NCI-H2029 treated with DMSO at 0.1 percent for 48 hours (cell line): ENCODE results near the gene ISLR2.

ENCODE experiments used
- DNase-seq: peaks from one replicate; lab custom pipeline; 2025; lab: John Stamatoyannopoulos, UW

ISLR2 gene

GRCh38 chr15:74129586-74130154 is 716 bp upstream of the ISLR2 start:
- DNase-seq, result no peak

DNA sequence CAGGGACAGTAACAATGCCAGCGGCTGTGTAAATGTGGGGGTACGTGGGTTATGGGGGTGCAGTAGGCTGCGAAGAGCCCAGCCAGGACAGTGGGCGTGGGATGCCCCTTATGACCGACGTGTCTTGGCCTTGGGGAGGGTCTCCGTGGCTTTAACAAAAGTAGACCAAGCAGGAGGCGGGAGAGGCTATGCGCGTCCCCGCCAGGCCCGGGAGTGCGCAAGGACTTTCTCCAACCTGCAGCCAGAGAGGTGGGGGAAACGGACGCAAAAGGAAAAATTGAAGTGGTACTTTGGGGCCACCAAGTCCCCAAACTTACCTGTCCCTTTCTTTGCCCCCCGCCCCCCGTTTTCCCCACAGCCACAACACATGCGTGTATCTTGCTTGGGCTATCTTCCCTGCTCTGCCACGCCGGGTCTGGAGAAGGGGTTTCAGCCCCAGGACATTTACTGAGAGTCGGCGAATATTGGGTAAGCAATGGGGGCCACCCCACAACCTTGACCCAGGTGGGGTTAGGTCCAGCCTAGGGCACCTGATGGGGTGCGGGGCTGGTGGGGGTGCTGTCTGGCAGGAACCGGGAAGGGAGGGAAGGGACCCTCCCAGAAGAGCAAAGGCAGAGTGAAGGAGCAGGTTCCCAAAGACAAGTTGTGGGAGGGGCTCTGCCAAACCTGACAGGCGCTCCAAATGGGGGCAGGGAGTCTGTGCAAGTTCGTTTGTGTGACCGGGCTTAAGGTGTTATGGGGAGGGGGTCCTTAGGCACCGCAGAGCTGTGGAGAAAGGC is 652 bp downstream of the ISLR2 start:
- DNase-seq, result no peak

- DNase-seq, result no peak
These were observed 1.4 kb downstream of the ISLR2 start for GRCh38 chr15:74131628-74132413.

DNA sequence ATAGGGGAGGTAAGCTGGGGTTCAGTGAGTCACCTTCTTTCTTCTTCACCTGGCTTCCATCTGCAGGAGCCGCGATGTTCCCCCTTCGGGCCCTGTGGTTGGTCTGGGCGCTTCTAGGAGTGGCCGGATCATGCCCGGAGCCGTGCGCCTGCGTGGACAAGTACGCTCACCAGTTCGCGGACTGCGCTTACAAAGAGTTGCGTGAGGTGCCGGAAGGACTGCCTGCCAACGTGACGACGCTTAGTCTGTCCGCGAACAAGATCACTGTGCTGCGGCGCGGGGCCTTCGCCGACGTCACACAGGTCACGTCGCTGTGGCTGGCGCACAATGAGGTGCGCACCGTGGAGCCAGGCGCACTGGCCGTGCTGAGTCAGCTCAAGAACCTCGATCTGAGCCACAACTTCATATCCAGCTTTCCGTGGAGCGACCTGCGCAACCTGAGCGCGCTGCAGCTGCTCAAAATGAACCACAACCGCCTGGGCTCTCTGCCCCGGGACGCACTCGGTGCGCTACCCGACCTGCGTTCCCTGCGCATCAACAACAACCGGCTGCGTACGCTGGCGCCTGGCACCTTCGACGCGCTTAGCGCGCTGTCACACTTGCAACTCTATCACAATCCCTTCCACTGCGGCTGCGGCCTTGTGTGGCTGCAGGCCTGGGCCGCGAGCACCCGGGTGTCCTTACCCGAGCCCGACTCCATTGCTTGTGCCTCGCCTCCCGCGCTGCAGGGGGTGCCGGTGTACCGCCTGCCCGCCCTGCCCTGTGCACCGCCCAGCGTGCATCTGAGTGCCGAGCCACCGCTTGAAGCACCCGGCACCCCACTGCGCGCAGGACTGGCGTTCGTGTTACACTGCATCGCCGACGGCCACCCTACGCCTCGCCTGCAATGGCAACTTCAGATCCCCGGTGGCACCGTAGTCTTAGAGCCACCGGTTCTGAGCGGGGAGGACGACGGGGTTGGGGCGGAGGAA is 2.6 kb downstream of the ISLR2 start:
- DNase-seq, result no peak

- no peak for DNase-seq
These were observed 3.5 kb downstream of the ISLR2 start for GRCh38 chr15:74133694-74134386.

DNA sequence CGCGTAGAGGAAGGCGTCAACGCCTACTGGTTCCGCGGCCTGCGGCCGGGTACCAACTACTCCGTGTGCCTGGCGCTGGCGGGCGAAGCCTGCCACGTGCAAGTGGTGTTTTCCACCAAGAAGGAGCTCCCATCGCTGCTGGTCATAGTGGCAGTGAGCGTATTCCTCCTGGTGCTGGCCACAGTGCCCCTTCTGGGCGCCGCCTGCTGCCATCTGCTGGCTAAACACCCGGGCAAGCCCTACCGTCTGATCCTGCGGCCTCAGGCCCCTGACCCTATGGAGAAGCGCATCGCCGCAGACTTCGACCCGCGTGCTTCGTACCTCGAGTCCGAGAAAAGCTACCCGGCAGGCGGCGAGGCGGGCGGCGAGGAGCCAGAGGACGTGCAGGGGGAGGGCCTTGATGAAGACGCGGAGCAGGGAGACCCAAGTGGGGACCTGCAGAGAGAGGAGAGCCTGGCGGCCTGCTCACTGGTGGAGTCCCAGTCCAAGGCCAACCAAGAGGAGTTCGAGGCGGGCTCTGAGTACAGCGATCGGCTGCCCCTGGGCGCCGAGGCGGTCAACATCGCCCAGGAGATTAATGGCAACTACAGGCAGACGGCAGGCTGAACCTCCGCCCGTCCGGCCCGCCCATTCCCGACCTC is 4.1 kb downstream of the ISLR2 start:
- DNase-seq, result no peak

GRCh38 chr15:74135041-74135565 is 4.7 kb downstream of the ISLR2 start:
- DNase-seq, result no peak

GRCh38 chr15:74136540-74136813 is 6.1 kb downstream of the ISLR2 start:
- no peak for DNase-seq

GRCh38 chr15:74136814-74137536 is 6.6 kb downstream of the ISLR2 start:
- DNase-seq, result no peak

DNA sequence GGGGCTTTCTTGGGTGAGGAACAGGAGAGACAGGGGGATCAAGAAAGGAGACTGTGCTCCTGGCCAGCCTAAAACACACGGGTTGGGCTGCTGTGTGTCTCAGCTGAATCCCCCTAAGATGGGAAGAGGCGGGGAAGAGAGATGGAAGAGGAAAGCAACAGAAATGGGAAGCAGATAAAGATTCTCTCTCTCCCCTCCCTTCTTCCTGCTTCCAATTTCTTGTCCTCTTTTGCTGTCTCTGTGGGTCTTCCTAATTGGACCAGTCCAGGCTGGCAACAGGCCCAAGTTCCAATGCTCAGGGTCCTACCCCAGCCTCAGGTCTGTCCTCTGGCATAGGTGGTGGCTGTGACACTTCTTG is 7.1 kb downstream of the ISLR2 start:
- DNase-seq, result no peak

- DNase-seq, result no peak
These were observed 8.3 kb downstream of the ISLR2 start for GRCh38 chr15:74138642-74139041.

DNA sequence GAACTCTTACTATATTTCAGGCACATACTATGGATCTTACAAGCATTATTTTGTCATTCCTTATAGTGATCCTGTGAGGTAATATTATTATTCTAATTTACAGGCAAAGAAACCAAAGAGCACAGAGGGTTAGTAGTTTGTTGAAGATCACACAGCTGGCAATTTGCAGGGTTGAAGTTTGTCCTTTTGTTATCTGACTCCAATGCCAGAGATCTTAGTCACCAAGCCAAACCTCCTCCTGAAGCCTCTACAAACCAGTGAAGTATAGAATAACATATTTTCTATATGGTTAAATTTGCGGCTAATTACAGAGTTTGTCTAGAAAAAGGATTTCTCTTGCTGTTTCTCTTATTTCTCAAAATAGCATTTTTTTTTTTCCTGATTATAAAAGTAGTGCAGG is 11.2 kb downstream of the ISLR2 start:
- no peak for DNase-seq

- no peak for DNase-seq
These were observed 13.9 kb downstream of the ISLR2 start for GRCh38 chr15:74144153-74144775.

DNA sequence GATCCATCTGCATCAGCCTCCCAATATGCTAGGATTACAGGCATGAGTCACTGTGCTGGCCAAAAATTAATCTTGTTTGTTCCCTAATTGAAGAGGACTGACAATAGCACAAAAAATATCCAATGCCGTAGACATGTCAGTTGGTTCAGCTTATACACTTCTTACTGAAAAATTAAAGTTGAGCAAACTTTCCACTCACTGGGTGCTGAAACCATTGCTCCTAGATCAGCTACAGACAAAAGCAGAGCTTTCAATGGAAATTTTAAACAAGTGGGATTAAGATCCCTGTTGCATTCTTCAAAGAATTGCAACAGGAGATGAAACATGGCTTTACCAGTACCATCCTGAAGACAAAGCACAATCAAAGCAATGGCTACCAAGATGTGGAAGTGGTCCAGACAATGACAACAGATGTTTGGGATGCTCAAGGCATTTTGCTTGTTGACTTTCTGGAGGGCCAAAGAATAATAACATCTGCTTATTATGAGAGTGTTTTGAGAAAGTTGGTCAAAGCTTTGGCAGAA is 16.0 kb downstream of the ISLR2 start:
- no peak for DNase-seq

GRCh38 chr15:74147051-74147450 is 16.7 kb downstream of the ISLR2 start:
- no peak for DNase-seq

DNA sequence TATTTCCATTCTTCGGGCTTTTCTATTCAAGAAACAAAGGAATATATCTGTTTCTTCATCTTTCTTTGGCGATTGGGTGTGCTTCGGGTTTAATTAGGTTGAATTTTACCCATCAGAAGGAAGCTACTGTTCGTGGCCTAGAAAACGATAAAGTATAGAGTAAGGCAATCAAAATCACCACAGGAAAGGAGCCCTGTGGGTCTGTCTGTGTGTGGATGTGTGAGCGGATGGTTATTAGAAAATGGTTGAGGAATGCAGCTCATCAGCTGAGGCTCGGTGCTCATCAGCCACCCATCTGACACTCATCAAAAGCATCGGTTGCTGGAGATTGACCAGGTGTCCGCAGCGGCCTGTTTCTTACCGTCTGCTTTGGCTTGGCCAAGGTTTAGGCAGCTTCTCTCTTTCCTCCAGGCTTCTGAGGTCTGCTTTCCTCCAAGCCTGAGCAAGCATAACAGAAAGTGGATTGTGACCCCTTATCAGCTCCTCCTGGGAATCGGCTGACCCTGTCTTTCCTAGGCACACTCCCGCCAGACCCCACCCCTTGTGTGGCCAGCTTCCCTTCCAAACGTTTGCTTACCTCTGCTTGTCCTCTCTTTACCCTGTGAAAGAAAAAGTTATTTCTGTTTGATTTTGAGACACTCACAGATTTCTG is 25.5 kb downstream of the ISLR2 start:
- DNase-seq, result no peak

GRCh38 chr15:74156678-74157411 is 26.5 kb downstream of the ISLR2 start:
- no peak for DNase-seq
